Hematopoietic multipotent progenitor cell treated with erythropoietin and hydrocortisone succinate and interleukin-3 and kit ligand, for 8 days (in vitro differentiated cells): ENCODE data around the gene KRTAP20-1.

Experiments
- DNase-seq: peaks from one replicate; pipeline ENCODE4 v3.0.0-alpha.2; 2015

The KRTAP20-1 gene, protein sequence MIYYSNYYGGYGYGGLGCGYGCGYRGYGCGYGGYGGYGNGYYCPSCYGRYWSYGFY

DNA sequence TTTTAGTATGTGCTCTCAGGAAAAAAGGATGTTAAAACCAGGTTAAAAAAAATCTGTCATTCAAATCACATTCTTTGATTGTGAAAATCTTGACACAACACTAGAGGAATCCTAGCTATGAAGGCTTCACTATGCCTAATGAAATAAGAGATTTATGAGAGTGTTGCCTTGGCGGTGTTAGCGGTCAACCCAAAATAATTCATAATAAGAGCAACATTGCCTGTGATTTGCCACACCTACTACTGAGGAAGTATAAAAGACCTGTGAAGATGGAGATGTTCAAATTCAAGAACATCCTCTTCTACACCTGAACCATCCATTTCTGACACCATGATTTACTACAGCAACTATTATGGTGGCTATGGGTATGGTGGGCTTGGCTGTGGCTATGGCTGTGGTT is at the start of gene KRTAP20-1:
Gene KRTAP20-1 (plus strand): TSS at position 301 of the 400 bp plus-strand sequence. CDS start 30 bp downstream, at position 331.
- no peak for DNase-seq

DNA sequence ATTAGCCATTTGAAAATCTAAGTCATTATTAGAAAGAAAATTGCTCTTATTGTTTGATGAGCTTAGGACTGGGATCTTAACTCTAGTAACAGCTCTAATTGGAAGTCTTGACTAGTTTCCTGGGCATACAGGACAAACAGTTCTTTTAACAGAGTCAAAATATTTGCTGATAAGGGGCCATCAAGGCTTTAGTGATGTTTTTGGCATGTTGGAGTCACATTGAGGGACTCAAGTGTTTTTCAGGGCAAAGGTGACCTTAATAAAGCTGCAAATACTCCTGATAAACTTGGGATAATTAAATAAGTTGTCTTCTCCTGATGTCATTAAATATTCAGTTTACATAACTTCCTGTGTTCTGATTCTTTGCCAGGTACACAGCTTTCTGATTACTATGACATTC is 48.6 kb upstream of the KRTAP20-1 start:
- DNase-seq: no peak

DNA sequence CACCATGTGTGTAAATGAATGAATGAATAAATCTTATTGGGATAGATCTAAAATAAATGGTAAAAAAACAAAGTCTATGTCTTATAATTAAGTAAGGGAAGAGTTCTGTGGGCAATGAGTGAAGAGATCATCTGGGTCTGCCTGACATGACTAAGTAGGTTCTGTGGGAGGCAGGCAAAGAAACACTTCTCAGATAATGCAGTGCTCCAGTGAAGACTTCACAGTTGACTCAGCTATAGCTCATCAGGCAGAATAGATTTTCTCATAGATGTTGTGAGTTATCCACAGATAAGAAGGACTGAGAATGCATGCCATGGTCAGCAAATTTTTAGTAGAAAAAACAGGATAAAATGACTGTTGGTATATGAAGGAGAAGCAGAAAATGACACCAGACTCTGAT is 38.5 kb upstream of the KRTAP20-1 start:
- no peak for DNase-seq

DNA sequence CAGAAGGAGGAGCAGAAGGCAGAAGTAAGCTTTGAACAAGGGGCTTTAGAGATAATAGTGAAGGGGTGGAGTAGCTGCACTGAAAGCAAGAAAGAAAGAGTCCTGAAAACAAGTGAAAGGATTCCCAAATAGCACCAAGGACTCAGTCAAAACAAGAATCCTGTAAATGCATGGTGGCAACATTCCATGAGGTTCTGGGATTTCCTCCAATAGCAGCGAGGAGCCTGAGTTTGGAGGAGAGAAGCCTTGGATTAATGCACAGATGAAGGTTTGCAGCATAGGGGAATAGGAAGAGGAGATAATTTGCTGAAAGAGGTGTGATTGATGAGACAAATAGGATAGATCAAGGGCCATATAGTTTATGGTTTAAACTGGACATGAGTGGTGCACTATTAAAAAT is 36.9 kb upstream of the KRTAP20-1 start:
- no peak for DNase-seq

DNA sequence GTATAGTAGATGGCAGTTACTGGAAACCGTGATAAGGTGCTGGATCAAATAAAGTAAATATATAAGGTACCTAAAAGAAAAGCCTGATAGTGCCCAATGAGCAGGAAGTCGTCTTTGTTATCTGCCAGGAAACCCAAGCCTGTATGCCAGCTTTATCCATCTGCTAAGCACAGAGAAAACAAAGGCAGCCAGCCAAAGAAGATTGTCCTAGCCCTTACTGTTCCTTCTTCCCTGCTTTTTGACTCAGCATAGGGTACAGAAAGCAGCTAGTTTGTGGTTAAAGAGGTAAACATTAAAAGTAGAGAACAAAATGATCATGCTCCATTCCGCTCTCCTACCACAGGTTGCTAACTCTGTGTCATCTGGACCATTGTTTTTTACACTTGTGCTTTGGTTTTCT is 36.1 kb upstream of the KRTAP20-1 start:
- no peak for DNase-seq

DNA sequence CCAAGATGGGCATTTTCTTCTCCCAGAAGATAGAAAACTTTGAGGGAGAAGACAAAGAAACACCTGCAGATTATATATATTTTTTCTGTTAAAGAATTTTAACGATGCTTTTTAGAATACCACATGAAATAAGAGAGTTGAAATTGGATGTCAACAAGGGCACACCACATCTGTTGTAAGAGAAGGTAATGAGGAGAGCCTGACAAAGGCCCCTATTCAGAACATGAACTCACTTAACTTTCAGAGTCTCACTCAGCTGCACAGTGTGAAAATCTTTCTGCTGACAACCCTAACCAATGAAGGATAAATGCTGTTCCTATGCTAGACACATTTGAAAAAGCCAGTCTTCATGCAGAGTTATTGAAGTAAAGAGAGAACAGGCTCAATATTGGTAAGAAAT is 33.4 kb upstream of the KRTAP20-1 start:
- no peak for DNase-seq

DNA sequence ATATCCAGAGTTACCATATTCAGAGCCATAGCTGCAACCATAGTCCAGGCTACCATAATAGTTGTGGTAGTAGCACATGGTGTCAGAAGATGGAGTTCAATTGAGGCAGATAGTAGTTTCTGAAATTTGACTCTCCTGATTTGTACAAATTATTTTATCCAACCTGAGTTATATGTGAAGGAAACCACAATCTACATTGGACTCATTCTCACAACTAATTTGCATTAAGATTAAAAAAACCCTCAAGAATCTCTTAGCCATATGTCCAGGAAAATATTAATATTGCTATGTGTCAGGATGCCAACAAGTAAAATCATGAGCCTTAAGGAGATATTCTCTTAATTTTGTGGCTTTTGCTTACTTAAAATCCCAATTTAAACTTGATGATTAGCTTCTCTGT is 25.9 kb upstream of the KRTAP20-1 start, which contains the start of gene KRTAP22-2:
Gene KRTAP22-2 (minus strand): TSS at position 101 of the 400 bp plus-strand sequence.
- no peak for DNase-seq

DNA sequence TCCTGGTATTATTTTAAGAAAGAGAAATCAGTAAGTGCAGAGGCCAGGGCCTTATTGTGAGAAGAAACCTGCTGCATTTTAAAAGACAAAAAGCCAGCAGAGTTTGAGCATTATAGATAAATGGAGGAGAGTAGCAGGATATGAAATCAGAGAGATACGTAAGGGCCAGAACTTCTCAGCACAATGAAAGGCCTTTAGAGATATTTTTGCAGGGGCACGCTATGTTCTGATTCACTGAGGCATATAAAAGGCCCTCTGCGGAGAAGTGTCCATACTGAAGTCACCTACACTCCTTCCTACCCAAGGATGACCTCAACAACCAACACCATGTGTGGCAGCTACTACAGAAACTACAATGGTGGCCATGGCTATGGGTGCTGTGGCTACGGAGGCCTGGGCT is 24.1 kb upstream of the KRTAP20-1 start, which contains the start of gene KRTAP6-3:
Gene KRTAP6-3 (plus strand): TSS at position 301 of the 400 bp plus-strand sequence. CDS start 6 bp downstream, at position 307.
- no peak for DNase-seq

DNA sequence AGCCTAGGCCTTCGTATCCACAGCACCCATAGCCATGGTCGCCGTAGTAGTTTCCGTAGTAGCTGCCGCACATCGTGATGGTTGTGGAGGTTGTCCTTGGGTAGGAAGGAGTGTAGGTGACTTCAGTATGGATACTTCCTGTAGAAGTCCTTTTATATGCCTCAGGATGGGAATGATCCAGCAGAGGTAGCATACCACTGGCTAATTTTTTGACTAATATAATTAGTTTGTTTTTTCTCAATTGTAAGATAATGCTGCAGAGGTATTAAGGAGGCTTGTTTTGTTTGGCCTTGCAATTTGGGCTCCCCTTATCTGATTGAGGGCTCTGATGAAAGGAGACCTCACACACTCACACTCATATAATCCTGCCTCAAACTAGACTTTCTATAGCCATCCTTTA is 17.4 kb upstream of the KRTAP20-1 start, which contains the start of gene KRTAP6-2:
Gene KRTAP6-2 (minus strand): TSS at position 101 of the 400 bp plus-strand sequence. CDS start 28 bp downstream, at position 73.
- DNase-seq: no peak

DNA sequence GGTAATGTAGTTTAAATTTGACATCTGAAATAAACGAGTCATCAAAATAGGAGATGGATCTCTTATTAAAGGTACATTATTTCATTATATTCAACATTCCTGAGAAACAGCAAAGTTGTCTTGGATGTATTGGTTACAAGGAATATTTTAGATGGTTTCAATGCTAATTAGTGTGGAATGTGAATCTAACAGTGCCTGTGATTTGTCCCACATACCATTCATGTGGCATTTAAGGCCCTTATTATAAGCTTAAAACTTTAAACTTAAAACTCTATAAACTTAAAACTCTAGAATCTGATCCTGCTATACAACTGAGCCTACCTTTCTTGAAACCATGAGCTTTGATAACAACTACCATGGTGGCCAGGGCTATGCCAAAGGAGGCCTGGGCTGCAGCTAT is 15.4 kb upstream of the KRTAP20-1 start, which contains the start of gene KRTAP22-1:
Gene KRTAP22-1 (plus strand): TSS at position 301 of the 400 bp plus-strand sequence.
- no peak for DNase-seq

DNA sequence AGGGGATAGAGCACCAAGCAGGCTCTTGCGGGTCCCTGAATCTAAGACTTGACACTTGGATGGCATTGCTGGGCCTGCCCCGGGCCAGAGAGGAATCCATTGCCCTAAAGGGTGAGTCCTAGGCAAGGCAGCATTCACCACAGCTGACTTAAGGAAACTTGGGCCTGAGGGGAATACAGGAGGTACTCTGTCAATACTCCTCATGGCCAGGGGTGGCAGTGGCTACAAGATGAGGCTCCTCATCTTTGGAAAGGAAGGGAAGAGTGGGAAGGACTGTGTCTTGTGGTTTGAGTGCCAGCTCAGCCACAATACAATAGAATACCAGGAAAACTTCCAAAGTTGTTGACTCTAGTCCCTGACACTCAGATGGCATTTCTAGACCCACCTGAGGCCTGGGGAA is 10.3 kb upstream of the KRTAP20-1 start:
- no peak for DNase-seq

DNA sequence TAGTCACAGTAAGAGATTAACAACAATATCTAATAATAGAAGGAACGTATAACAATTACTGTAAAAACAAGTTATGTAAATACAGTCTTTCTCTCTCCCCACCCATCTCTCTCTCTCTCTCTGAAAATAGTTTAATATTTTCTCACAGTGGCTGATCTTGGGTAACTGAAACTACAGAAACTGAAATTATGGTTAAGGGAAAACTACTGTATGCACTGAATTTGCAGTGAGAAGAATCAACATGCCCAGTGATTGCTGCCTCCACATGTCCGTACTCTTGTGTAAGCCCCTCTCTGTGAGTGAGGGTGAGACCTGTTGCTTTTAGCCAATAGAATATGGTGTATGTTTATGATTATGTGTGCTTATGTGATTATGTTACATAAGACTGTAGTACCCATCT is 4.1 kb upstream of the KRTAP20-1 start:
- DNase-seq: no peak

DNA sequence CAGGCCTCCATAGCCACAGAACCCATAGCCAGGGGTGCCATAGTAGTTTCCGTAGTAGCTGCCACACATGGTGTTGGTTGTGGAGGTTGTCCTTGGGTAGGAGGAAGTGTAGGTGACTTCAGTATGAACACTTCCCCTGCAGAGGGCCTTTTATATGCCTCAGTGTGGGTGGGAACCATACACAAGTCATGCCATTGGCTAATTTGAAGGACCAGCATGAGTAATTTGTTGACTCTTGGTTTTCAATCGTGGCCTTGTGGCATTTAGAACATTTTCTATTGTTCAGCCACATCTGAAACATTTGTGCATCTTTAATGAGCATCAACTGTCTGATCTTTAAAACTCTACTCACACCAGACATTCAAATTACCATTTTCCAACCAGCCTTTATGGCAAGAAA is 2.4 kb upstream of the KRTAP20-1 start, which contains the start of gene KRTAP6-1:
Gene KRTAP6-1 (minus strand): TSS at position 95 of the 400 bp plus-strand sequence. CDS start 26 bp downstream, at position 69.
- DNase-seq: no peak

DNA sequence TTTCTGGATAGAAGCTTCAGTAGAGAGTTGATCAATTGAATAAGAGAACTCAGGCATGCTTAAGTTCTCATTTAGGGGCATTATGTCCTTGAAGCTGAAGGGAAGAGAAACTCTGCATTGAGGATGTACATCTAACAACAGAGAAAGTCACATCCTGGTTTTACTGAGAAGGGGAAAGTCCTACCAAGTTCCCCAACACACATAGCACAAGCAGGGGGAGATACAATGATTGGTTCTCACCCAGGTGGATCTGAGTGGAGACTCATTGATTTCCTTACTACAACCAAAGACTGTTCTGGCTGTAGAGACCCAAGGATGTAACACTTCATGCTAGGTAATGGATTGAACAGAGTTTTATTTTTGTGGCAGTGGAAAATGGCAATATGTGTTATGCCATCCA is 1.0 kb upstream of the KRTAP20-1 start:
- DNase-seq: no peak

DNA sequence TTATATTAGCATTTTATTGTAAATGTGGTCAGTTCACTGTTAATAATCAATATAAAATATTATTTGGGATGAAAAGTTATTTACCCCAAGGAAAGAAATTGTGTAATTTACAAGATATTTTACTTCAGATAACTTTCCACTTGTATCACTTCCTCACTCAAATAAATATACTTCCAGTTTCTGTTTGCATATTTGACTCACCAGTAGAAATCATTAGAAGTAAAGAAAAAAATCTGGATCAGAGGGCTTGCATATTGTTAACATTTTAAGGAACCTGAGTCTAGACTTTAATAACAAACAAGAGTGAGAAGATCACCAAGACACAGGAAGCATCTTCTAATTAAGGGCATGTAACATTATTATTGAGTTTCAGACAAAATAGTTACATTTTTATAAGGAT is 3.9 kb downstream of the KRTAP20-1 start:
- DNase-seq: no peak

DNA sequence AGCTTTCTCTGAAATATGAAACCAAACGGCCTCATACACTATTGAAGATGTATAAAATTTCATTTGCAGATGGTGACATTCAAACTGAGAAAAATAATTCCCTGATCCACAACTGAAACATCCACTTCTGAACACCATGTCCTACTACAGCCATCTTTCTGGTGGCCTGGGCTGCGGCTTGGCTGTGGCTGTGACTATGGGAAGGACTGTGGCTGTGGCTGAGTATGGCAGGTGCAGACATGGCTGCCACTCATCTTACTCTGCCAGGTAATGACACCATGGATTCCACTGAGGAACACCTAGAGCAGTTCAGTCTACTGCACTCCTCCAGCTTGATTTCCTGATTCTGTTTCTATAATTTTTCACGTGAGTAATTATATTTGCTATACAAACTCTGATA is 4.3 kb downstream of the KRTAP20-1 start, which contains the start of gene KRTAP20-4:
Gene KRTAP20-4 (plus strand): TSS at position 106 of the 400 bp plus-strand sequence.
- DNase-seq: no peak

DNA sequence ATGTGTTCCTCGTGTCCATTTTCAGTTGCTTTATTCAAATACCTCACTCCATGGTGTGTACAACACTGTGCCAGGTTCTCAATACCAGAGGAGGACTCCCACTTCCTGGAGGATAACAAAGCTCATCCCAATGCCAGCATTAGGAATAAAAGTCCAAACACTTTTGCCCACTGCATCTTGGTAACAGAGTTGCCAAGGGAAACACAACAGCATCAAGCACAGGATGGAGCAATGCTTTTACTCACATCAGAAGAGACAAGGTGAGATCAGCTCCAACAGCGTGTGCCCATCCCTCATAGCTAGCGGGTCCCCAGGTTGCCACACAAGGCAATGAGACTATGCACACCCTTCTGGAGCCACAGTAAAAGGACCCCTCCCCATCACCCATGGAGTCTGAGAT is 7.1 kb downstream of the KRTAP20-1 start:
- no peak for DNase-seq

DNA sequence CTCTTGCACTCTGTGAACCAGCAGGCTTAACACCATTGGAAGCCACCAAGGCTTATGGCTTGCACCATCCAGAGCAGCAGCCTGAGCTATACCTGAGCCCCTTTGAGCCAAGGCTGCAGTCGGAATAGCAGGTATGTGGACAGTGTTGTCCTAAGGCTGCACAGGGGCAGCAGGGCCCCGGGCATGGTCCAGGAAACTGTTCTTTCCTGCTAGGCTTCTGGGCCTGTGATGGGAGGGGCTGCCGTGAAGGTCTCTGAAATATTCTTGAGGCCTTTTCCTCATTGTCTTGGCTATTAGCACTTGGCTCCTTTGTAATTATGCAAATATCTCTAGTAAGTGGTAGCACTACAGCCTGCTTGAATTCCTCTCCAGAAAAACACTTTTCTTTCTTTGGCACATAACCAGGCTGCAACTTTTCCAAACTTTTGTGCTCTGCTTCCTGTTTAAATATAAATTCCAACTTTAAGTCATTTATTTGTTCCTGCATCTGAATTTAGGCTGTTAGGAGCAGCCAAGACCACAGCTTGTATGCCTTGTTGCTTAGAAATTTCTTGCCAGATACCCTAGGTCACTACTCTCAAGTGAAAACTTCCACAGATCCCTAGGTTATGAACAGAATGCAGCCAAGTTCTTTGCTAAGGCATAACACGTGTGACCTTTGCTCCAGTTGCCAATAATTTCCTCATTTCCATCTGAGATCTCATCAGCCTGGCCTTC is 9.4 kb downstream of the KRTAP20-1 start:
- DNase-seq: no peak

DNA sequence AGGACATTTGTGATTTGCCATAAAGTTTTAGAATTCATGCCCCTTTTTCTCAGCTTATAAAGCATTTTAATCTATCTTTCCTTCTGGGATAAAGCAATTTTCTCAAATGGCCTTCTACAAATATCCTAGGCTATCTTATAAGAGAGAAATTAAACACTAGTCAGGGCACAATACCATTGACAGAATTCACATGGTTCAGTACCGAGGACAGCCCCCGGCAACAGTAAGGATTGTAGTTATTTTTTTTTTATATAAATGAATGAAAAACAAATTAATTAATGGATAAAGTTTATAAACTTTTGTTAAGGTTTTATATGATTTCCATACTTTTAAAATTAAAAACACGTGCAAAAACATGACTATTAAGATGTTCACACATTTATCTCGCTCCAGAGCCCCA is 11.9 kb downstream of the KRTAP20-1 start:
- no peak for DNase-seq

DNA sequence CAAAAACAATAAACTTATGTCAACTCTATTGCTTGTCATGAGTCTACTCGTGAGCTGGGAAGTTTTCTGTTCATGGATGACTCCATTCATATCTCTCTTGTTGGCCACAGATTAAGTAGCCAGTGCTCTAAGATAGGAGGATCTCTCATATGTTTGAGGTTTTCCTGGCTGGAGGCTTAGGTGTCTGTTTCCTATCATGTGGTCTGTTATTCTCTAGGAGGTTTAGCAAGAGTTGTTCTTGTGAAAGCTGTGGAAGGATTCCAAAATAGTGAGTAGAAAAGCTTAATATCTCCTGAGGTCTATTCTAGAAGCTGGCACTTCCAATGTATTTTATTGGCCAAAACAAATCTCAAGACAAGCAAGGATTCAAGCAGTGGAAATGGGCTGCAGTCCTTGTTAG is 13.0 kb downstream of the KRTAP20-1 start:
- DNase-seq: no peak

DNA sequence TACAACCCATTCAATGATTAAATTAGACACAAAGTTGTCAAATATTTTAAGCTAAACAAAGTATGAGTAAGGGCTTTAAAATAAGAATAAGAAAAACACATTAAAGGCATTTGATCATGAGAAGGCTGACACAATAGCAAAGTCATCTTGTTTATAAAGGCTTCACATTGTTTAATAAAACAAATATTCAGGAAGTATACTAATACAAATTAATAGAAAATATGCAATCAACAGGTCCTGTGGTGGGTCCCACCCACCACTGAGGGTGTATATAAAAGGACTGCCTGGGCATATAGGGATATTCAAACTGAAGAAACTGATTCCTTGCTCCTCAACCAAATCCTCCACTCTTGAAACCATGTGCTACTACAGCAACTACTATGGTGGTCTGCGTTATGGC is 18.7 kb downstream of the KRTAP20-1 start, which contains the start of gene KRTAP20-2:
Gene KRTAP20-2 (plus strand): TSS at position 301 of the 400 bp plus-strand sequence. CDS start 58 bp downstream, at position 359.
- DNase-seq: no peak

DNA sequence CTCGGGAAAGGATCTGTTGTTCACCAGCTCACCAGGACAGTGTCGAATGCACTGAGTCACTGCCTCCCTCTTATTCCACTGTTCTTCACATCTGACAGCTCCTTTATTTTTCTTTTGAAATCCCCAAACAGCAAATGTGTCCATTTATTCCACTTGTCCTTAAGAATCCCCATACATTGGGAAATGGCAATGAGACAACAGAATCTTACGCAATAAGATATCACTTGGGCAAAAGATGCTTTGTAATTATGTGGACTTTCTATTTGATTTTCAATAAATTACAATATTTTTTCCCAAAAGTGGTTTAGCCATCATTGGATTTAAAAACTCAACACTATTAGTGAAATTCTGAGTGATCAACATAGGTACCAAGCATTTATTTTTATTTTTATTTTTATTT is 22.5 kb downstream of the KRTAP20-1 start:
- no peak for DNase-seq

DNA sequence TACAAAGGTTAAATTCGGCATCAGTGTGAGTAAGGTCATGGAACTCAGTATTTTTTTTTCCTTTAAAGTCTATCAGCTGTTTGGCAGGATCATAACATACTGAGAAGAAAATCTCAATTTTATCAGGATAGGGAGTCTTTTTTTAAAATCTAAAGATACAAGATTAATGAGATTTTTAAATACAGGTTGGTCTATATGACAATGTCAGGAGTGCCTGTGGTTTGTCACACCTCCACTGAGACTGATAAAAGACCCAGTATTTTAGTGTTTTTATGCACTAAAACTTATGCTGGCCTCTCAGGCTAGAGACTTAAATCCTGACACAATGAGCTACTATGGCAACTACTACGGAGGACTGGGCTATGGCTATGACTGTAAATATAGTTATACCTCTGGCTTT is 26.3 kb downstream of the KRTAP20-1 start, which contains the start of gene KRTAP20-3:
Gene KRTAP20-3 (plus strand): TSS at position 301 of the 400 bp plus-strand sequence.
- no peak for DNase-seq

DNA sequence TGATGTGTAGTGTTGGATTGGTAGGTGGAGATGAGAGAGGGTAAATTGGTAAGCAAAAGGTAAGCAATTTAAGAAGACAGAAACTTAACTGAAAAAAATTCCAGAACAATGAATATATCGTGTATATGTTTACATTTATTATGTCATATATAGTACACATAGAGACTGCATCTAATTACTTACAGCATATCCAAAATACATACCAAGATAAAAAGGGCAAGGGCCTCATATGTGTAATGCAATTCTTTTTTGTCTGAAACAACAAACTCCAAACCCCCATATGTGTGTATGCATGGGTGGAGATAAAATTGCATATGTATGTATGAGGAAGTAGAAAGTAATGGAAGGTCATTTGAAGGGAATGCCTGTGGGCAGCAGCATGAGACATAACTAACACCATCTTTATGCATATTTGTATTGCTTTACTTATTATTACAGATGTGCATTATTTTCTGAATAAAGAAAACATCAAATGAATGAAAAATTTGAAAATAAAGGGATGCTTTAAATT is 30.7 kb downstream of the KRTAP20-1 start:
- no peak for DNase-seq
